Tibial nerve (tissue), 4 donors: Measurements from ENCODE around the gene PHF23. TPM values are rescaled to one million over a fixed set of nuclear protein-coding genes. Genes with fewer than 3 reads are reported as not detected.
A peak's percentile ranks its signal among the peaks of the same experiment; 100 is the strongest.

Source experiments
- DNase-seq, 2 donors: peaks; one replicate each; pipeline ENCODE4 v3.0.0-alpha.2; 2019; ENCODE audit warnings: low spot score in 2 of 2
- H3K27ac ChIP-seq, 4 donors: fragments of 200-600 bp; sonication (generic) in 3 of 4; one replicate each; pipeline ENCODE4 v1.5.1; 2017 to 2019; ENCODE audit warnings: mild to moderate bottlenecking in 1 of 4
- H3K27me3 ChIP-seq, 2 donors: fragments of 200-600 bp; sonication (generic) in 1 of 2; one replicate each; pipeline versions ENCODE4 v1.5.1 to v1.6.0; 2017 to 2019
- H3K36me3 ChIP-seq, 3 donors: fragments of 200-600 bp; sonication (generic); one replicate each; pipeline ENCODE4 v1.5.1; 2018 to 2019
- H3K4me1 ChIP-seq, 4 donors: fragments of 200-600 bp; sonication (generic) in 3 of 4; one replicate each; pipeline ENCODE4 v1.5.1; 2017 to 2019
- H3K4me3 ChIP-seq, 4 donors: fragments of 200-600 bp; sonication (generic) in 3 of 4; one replicate each; pipeline ENCODE4 v1.5.1; 2017 to 2019; ENCODE audit warnings: mild to moderate bottlenecking in 1 of 4, moderate library complexity in 1 of 4
- H3K9me3 ChIP-seq, 4 donors: fragments of 200-600 bp; sonication (generic) in 3 of 4; one replicate each; pipeline ENCODE4 v1.5.1; 2017 to 2019
- CTCF ChIP-seq, 5 experiments: fragments of 200-600 bp in 3 of 5; fragments of 450-650 bp in 2 of 5; sonication (generic) in 3 of 5; IDR thresholded peaks; one replicate each; pipeline ENCODE4 v1.5.1; 2016 to 2019; ENCODE audit warnings: antibody characterized with exemption in 5 of 5, mild to moderate bottlenecking in 3 of 5, moderate library complexity in 2 of 5
- EP300 ChIP-seq, 2 donors: sonication (generic); formaldehyde crosslinking; IDR thresholded peaks; one replicate each; pipeline ENCODE4 v1.6.1; 2017; ENCODE audit warnings: antibody characterized with exemption in 2 of 2, mild to moderate bottlenecking in 1 of 2
- POLR2A ChIP-seq, 2 donors: fragments of 450-650 bp; IDR thresholded peaks; one replicate each; pipeline ENCODE4 v1.6.1; 2017; ENCODE audit warnings: antibody characterized with exemption in 2 of 2, mild to moderate bottlenecking in 2 of 2, moderate library complexity in 2 of 2
- WGBS, 2 donors: methylation state at CpG; one replicate each; pipeline ENCODE4 v1.1.5; 2018; 5-methylcytosine and 5-hydroxymethylcytosine counted together
- total RNA-seq, 4 donors: library from RNA; depleted of rRNA; stranded (reverse); fragments of >200 nt; gene quantifications; one replicate each; pipeline ENCODE4 v1.1.0, GENCODE V29; 2016

PHF23 gene
- total RNA-seq, 4 donors from 2014 or later, result 20.3 to 29.7 (median 23.3) TPM

DNA sequence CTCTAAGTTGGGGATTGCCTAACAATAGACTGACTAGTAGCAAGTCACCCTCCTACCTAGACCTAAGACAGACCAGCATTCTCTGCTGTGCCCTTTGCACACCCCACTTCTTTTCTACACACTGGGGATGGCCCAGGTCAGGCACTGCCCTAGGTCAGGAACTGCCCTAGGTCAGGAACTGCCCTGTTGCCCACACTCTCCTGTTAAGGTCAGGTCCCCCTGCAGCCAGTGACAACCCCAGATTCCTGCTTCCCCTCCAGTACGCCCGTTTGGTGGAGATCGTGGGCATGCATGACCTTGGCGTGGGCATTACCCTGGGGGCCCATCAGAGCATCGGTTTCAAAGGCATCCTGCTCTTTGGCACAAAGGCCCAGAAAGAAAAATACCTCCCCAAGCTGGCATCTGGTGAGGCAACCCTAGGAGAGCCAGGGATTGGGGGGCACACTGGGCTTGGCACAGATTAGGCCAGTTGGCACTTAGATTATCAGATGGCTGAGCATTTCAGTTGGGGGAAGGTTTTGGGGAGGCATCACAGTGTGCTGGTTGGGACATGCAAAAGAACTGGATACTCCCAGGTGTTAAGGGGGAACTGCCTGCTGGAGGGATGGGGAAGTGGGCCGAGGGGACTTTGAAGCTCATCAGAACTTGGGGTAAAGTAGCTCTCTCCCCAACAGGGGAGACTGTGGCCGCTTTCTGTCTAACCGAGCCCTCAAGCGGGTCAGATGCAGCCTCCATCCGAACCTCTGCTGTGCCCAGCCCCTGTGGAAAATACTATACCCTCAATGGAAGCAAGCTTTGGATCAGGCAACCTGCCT, 17.8 kb downstream of the PHF23 start:
- TF ChIP-seq CTCF (IDR thresholded peaks at IDR 0.05) (no peak), POLR2A (IDR thresholded peaks at IDR 0.05) (no peak), EP300 (IDR thresholded peaks at IDR 0.05) (no peak)
- Histone ChIP-seq H3K27ac (peak overlapping the region in 3 of 4 donors; percentile 95 to 98 (median 97)), H3K4me1 (peaks cover 0 to 51% (median 30%) of the 10 kb centered on the region in 4 donors), H3K36me3 (peaks cover 3 to 49% (median 9%) of the 10 kb centered on the region in 3 donors), H3K9me3 (no peaks in the 10 kb centered on the region), H3K27me3 (no peaks in the 10 kb centered on the region), H3K4me3 (no peak overlapping the region)
- DNase-seq, result no peak
- 54 to 55% methylated on average over 10 of the region's 10 CpGs for WGBS, 2 donors

DNA sequence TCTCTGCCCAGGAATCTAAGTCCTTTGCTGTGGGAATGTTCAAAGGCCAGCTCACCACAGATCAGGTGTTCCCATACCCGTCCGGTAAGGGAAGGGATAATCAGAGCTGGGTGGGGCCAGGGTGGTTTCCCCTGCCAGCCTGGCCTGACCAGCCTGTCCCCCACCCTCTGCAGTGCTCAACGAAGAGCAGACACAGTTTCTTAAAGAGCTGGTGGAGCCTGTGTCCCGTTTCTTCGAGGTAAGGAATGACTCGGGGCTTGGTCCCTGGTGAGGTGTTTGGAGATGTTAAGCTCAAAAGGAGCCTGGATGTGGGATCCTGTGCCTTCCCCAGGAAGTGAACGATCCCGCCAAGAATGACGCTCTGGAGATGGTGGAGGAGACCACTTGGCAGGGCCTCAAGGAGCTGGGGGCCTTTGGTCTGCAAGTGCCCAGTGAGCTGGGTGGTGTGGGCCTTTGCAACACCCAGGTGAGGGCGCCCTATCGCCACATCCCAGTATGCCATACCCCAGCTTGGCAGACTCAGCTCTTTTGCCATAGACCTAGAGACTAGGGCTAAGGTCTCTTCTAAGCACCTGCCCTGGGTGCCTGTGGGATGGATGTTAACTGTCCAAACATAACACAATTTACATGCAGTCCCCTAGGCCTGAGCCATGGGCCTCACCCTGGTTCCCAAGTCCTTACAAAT, 18.5 kb downstream of the PHF23 start:
- Histone ChIP-seq H3K4me3 (peak overlapping the region; percentile 72 to 89 (median 84)), H3K27ac (peak overlapping the region; percentile 81 to 98 (median 96)), H3K27me3 (no peaks in the 10 kb centered on the region), H3K9me3 (no peaks in the 10 kb centered on the region), H3K4me1 (peaks cover 0 to 59% (median 34%) of the 10 kb centered on the region in 4 donors), H3K36me3 (peaks cover 3 to 42% (median 9%) of the 10 kb centered on the region in 3 donors)
- no peak for DNase-seq
- 21 to 33% methylated on average over 9 to 11 of the region's 11 CpGs for WGBS, 2 donors
- peak in 4 of 5 experiments; percentile 15 to 30 (median 20) for TF ChIP-seq CTCF (IDR thresholded peaks at IDR 0.05)
- TF ChIP-seq POLR2A (IDR thresholded peaks at IDR 0.05), result no peak

- Histone ChIP-seq H3K4me3 (peak within 1 kb of the TSS; percentile 72 to 89 (median 84)), H3K9me3 (no peaks in the 10 kb centered on the region), H3K4me1 (peaks cover 0 to 66% (median 38%) of the 10 kb centered on the region in 4 donors), H3K27me3 (no peaks in the 10 kb centered on the region), H3K27ac (peak within 1 kb of the TSS; percentile 81 to 98 (median 96)), H3K36me3 (peaks cover 3 to 35% (median 9%) of the 10 kb centered on the region in 3 donors)
- TF ChIP-seq CTCF (IDR thresholded peaks at IDR 0.05), result peak in 1 of 5 experiments; percentile 29
- TF ChIP-seq POLR2A (IDR thresholded peaks at IDR 0.05), result peak; percentile 77 to 92
- TF ChIP-seq EP300 (IDR thresholded peaks at IDR 0.05), result peak; percentile 59 to 73
- peak; percentile 80 to 81 for DNase-seq
- 0% methylated on average over 41 to 57 of the region's 63 CpGs for WGBS, 2 donors
Measured at GRCh38 chr17:7219812-7220592, 19.3 kb downstream of the PHF23 start, which contains the start of the genes ACADVL and DLG4. Gene ACADVL, plus strand, starts transcription at chr17:7219938. Its CDS starts 47 bp downstream, at chr17:7219985. Gene DLG4, minus strand, starts transcription at chr17:7219836.

DNA sequence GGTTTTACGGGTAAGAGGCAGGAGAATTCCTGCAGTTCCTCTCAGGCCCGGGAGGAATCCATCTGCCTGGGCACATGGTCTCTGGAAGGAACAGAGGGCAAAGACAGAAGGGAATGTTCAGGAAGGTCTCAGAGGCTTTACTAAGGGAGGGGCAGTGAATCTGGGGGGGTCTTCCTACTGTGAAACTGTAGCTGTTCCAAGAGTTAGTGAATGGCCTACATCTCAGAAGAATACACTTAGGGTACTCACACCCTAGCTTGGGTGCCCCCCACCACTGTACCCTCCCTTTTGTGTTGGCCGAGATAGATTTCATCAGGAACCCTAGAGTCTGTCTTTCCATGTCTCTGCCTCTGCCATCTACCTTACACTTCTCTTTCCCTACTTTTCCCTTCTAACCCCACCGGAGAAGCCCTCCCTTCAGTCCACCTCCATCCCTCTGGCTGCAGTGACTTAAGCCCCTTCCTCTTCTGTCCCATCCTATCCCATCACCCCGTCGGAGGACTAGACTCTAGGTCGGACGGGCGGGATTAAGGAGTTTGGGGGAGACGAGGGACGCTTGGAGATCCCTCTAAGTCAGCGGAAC, 19.9 kb downstream of the PHF23 start:
- peaks cover 0 to 73% (median 40%) of the 10 kb centered on the region in 4 donors for H3K4me1 ChIP-seq
- DNase-seq, result no peak
- H3K9me3 ChIP-seq, result no peaks in the 10 kb centered on the region
- TF ChIP-seq EP300 (IDR thresholded peaks at IDR 0.05) (no peak), CTCF (IDR thresholded peaks at IDR 0.05) (no peak), POLR2A (IDR thresholded peaks at IDR 0.05) (no peak)
- H3K27me3 ChIP-seq, result no peaks in the 10 kb centered on the region
- WGBS, 2 donors, result 16 to 19% methylated on average over 12 of the region's 12 CpGs
- H3K27ac ChIP-seq, result peak overlapping the region; percentile 81 to 98 (median 96)
- peak overlapping the region; percentile 72 to 89 (median 84) for H3K4me3 ChIP-seq
- peaks cover 3 to 28% (median 7%) of the 10 kb centered on the region in 3 donors for H3K36me3 ChIP-seq
